ENCODE results near the gene XIRP1.

The XIRP1 gene

GRCh38 chr3:39138804-39139415 is 53.5 kb downstream of the XIRP1 start:
- no peaks in the 10 kb centered on the region for H3K27me3 ChIP-seq (ENCODE audit: insufficient read depth, low read length, poor library complexity)
- H3K79me2 ChIP-seq (ENCODE audit: insufficient read depth, low read length): no peaks in the 10 kb centered on the region
- no peaks in the 10 kb centered on the region for H3K9me3 ChIP-seq (ENCODE audit: insufficient read depth, low read length, severe bottlenecking)
- H3K4me1 ChIP-seq (ENCODE audit: insufficient read depth, low read length): no peaks in the 10 kb centered on the region
- H3K36me3 ChIP-seq (ENCODE audit: insufficient read depth, low read length): peaks cover 8% of the 10 kb centered on the region; the same call in 1 of the 2 replicates
- H3K4me2 ChIP-seq (ENCODE audit: insufficient read depth, low read length): no peak overlapping the region
- H3K9ac ChIP-seq (ENCODE audit: low read depth, low read length): no peak overlapping the region
- no peak overlapping the region for H2AFZ ChIP-seq (ENCODE audit: low read depth, low read length)
- DNase-seq (no peak), ATAC-seq (ENCODE audit: insufficient read depth, low read depth) (no peak)
- H3K4me3 ChIP-seq (ENCODE audit: low read depth in 1 of 2, low read length in 2 of 2): no peak overlapping the region
- no peaks in the 10 kb centered on the region for H4K20me1 ChIP-seq (ENCODE audit: insufficient read depth, low read length)
- TF ChIP-seq CTCF (IDR thresholded peaks at IDR 0.05; ENCODE audit: borderline replicate concordance, extremely low read depth, low read length, poor library complexity, severe bottlenecking): no peak
- TF ChIP-seq EZH2 (IDR thresholded peaks at IDR 0.05; ENCODE audit: borderline replicate concordance, low read depth, low read length, severe bottlenecking): no peak
- H3K27ac ChIP-seq (ENCODE audit: low read length): no peak overlapping the region

- no peaks in the 10 kb centered on the region for H3K27me3 ChIP-seq (ENCODE audit: insufficient read depth, low read length, poor library complexity)
- H3K79me2 ChIP-seq (ENCODE audit: insufficient read depth, low read length): no peaks in the 10 kb centered on the region
- no peak overlapping the region for H3K27ac ChIP-seq (ENCODE audit: low read length)
- H3K9me3 ChIP-seq (ENCODE audit: insufficient read depth, low read length, severe bottlenecking): no peaks in the 10 kb centered on the region
- no peak overlapping the region for H2AFZ ChIP-seq (ENCODE audit: low read depth, low read length)
- H3K4me3 ChIP-seq (ENCODE audit: low read depth in 1 of 2, low read length in 2 of 2): no peak overlapping the region
- H4K20me1 ChIP-seq (ENCODE audit: insufficient read depth, low read length): no peaks in the 10 kb centered on the region
- H3K9ac ChIP-seq (ENCODE audit: low read depth, low read length): no peak overlapping the region
- DNase-seq: no peak
- TF ChIP-seq CTCF (IDR thresholded peaks at IDR 0.05; ENCODE audit: borderline replicate concordance, extremely low read depth, low read length, poor library complexity, severe bottlenecking): no peak
- TF ChIP-seq EZH2 (IDR thresholded peaks at IDR 0.05; ENCODE audit: borderline replicate concordance, low read depth, low read length, severe bottlenecking): no peak
- ATAC-seq (ENCODE audit: insufficient read depth, low read depth): no peak
- peaks cover 3% of the 10 kb centered on the region; the same call in 1 of the 2 replicates for H3K36me3 ChIP-seq (ENCODE audit: insufficient read depth, low read length)
- no peaks in the 10 kb centered on the region for H3K4me1 ChIP-seq (ENCODE audit: insufficient read depth, low read length)
- no peak overlapping the region for H3K4me2 ChIP-seq (ENCODE audit: insufficient read depth, low read length)
Observed at GRCh38 chr3:39137991-39138803, 54.2 kb downstream of the XIRP1 start.

- Histone ChIP-seq H3K4me1 (ENCODE audit: insufficient read depth, low read length) (no peaks in the 10 kb centered on the region), H4K20me1 (ENCODE audit: insufficient read depth, low read length) (no peaks in the 10 kb centered on the region), H3K4me2 (ENCODE audit: insufficient read depth, low read length) (no peak overlapping the region), H3K27me3 (ENCODE audit: insufficient read depth, low read length, poor library complexity) (no peaks in the 10 kb centered on the region), H3K4me3 (ENCODE audit: low read depth in 1 of 2, low read length in 2 of 2) (no peak overlapping the region), H3K27ac (ENCODE audit: low read length) (no peak overlapping the region), H3K9ac (ENCODE audit: low read depth, low read length) (no peak overlapping the region), H2AFZ (ENCODE audit: low read depth, low read length) (no peak overlapping the region), H3K79me2 (ENCODE audit: insufficient read depth, low read length) (no peaks in the 10 kb centered on the region), H3K36me3 (ENCODE audit: insufficient read depth, low read length) (no peaks in the 10 kb centered on the region), H3K9me3 (ENCODE audit: insufficient read depth, low read length, severe bottlenecking) (no peaks in the 10 kb centered on the region)
- TF ChIP-seq CTCF (IDR thresholded peaks at IDR 0.05; ENCODE audit: borderline replicate concordance, extremely low read depth, low read length, poor library complexity, severe bottlenecking): no peak
- no peak for TF ChIP-seq EZH2 (IDR thresholded peaks at IDR 0.05; ENCODE audit: borderline replicate concordance, low read depth, low read length, severe bottlenecking)
- ATAC-seq (ENCODE audit: insufficient read depth, low read depth) (no peak), DNase-seq (no peak)
Observed at GRCh38 chr3:39137435-39137936, 54.9 kb downstream of the XIRP1 start.

Data from DND-41 (cell line).